ENCODE results near the gene NARF.
"Not testable (repeated sequence)": the region's sequence is repeated elsewhere in the genome, so short reads cannot be mapped to it uniquely, and the experiment has no call there.

Gene NARF

GRCh38 chr17:82505296-82505695, 46.8 kb downstream of the NARF start:
- no peak for DNase-seq

- peak; percentile 48 for DNase-seq
These were observed 47.9 kb downstream of the NARF start for GRCh38 chr17:82506402-82506801.

- no peak for DNase-seq
These were observed 49.2 kb downstream of the NARF start for GRCh38 chr17:82507631-82508175.

GRCh38 chr17:82511642-82512041, 53.1 kb downstream of the NARF start:
- not testable (repeated sequence) for DNase-seq

GRCh38 chr17:82513864-82514263, 55.3 kb downstream of the NARF start:
- DNase-seq, result not testable (repeated sequence)

- no peak for DNase-seq
These were observed 58.8 kb downstream of the NARF start for GRCh38 chr17:82517230-82517865.

- DNase-seq, result peak; percentile 94
These were observed 60.6 kb downstream of the NARF start, which contains the start of gene FOXK2 for GRCh38 chr17:82518826-82519810. FOXK2 (plus strand) TSS chr17:82519732; CDS start chr17:82519889, 157 bp downstream.

GRCh38 chr17:82519971-82520903, 61.7 kb downstream of the NARF start:
- peak; percentile 47 for DNase-seq

- no peak for DNase-seq
These were observed 66.0 kb downstream of the NARF start for GRCh38 chr17:82524540-82524939.

- no peak for DNase-seq
These were observed 67.2 kb downstream of the NARF start for GRCh38 chr17:82525712-82526111.

GRCh38 chr17:82527898-82528297, 69.4 kb downstream of the NARF start:
- no peak for DNase-seq

- DNase-seq, result no peak
These were observed 70.1 kb downstream of the NARF start for GRCh38 chr17:82528484-82529265.

- DNase-seq, result no peak
These were observed 71.4 kb downstream of the NARF start for GRCh38 chr17:82529914-82530300.

GRCh38 chr17:82531431-82531881, 72.9 kb downstream of the NARF start:
- no peak for DNase-seq

GRCh38 chr17:82534401-82534812, 75.9 kb downstream of the NARF start:
- DNase-seq, result no peak

- no peak for DNase-seq
These were observed 78.1 kb downstream of the NARF start for GRCh38 chr17:82536512-82537201.

- DNase-seq, result not testable (repeated sequence)
These were observed 78.7 kb downstream of the NARF start for GRCh38 chr17:82537228-82537627.

GRCh38 chr17:82539076-82539475, 80.5 kb downstream of the NARF start:
- not testable (repeated sequence) for DNase-seq

Measured in activated naive CD4-positive, alpha-beta T cell treated with Interleukin-2 at 50 U/mL for 16 hours (primary cell).